Left kidney (tissue), 2 donors: ENCODE results near the gene HNRNPUL1. TPM values are rescaled to one million over a fixed set of nuclear protein-coding genes. Genes with fewer than 3 reads are reported as not detected.
"Not testable (repeated sequence)": the region's sequence is repeated elsewhere in the genome, so short reads cannot be mapped to it uniquely, and the experiment has no call there.

Experiments used
- DNase-seq: peaks from one replicate; pipeline ENCODE4 v3.0.0-alpha.2; 2013
- polyA plus RNA-seq: library from polyadenylated mRNA; unstranded; fragments of 120-200 nt; gene quantifications from one replicate; pipeline ENCODE4 v1.2.1, GENCODE V29; 2013; ENCODE audit not compliant: insufficient read length

HNRNPUL1 gene
- polyA plus RNA-seq, 1 donor: 214 TPM

DNA sequence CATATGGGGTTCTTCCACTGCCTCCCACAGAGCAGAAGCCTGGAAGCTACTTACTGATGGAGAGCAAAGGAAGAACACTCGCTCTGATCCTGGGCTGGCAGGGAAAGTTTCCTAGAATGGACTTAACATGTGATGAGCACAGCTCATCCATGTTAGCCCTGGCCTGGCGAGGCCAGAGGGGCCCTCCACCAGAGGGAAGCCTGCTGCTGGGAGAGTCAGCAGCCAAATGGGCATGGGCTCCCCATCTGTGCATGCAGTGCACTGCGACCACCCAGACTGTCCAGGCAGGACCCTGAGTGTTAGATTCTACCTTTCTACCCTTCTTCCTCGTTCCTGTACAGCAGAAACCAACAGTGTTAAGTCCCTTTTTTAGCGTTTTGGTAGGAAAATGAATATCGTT, 8.9 kb downstream of the HNRNPUL1 start:
- DNase-seq: no peak

DNA sequence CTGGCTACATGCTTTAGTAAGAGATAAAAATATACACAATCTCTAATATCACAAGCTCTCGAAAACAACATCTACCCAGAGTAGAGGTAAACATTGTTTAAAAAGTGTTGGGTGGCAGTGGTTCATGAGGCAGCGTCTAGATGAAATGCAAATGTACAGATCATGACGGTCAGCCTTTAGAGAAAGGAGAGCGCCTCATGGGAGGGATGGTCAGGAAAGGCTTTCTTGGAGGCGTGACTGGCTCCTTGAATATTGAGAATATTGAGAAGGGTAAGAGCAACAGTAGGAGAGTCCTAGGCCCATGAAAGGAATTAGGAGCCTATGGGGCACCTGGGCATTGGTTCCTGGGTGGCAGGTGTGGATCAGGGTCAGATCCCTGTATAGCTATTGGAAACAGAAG, 10.6 kb downstream of the HNRNPUL1 start:
- DNase-seq: no peak

DNA sequence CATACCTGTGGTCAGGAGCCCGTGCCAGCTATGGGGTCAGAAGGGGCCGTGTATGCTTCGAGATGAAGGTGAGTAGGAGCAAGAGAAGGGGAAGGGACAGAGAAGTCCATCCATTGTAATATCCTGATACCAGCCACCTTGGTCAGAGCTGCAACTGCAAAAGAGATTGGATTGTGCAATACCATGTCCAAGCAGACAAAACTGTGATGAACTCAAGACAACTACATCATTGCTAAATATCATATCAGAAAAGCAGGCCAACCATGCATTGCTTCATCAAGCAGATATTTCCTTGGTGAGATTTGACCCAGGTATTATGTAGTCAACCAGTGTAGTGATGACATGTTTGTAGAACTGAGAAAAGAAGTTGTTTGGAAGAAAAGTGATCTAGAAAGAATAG, 12.1 kb downstream of the HNRNPUL1 start:
- DNase-seq: no peak

DNA sequence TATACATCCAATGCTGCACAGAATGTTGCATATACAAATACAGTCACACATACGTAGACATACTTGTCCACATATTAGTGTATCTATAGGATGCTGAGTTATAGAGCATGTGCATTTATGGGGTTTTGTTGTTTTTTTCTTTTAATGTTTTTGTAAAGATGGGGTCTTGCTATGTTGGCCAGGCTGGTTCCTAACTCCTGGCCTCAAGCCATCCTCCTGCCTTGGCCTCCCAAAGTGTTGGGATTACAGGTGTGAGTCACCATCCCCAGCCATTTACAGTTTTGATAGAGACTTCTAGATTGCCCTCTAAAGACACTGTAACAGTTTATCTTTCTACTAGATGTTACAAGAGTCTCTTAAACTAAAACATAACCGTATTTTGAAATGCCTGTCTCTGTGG, 14.3 kb downstream of the HNRNPUL1 start:
- no peak for DNase-seq

DNA sequence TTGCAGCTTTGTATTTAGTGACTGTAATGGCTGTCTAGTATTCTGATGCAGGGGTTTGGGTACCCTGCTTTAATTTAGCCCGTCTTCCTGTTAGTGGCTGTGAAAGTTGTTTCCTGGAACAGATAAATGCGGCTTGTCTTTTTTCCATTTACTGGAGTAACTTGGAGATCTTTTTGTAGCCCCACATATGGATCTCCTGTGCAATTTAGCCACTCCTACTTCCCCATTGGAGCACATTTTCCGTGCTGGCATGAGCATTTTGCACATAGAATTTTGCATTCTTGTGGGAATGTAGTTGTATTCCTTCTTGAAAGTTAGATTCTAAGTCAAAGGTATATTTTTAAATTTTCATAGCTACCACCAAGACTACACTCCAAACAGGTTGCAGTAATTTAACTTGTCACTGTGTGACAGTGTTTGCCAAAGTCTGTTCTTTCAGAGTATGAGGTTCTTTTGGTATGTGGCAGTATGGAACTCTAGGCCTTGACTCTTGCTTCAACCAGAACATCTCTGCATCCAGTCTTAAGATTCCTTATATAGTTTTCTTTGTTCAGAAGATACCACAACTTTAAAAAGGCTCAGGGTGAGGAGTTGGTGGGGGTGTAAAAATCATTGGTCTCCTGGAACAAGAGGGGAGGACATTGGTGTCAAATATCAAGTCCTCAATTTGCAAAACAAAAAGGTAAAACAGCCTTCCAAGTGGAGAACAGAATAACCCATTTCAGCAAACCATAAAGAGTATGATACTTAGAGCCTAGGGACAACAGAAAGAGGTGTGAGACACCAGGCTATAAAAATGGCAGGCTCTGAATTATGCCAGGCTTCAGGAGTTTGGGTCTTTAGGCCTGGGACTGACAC, 24.7 kb downstream of the HNRNPUL1 start:
- no peak for DNase-seq

DNA sequence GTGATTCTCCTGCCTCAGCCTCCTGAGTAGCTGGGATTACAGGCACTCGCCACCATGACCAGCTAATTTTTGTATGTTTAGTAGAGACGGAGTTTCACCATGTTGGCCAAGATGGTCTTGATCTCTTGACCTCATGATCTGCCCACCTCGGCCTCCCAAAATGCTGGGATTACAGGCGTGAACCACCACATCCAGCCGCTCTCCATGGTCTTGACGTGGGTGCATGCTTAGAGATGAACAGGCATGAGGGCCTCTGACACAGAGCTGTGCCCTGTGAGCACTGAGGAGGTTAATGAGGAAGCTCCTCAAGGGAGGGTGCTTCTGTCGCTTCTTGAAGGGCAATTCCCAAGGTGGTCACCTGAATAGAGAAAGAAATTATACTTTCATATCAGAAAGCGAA, 25.6 kb downstream of the HNRNPUL1 start:
- DNase-seq: not testable (repeated sequence)

DNA sequence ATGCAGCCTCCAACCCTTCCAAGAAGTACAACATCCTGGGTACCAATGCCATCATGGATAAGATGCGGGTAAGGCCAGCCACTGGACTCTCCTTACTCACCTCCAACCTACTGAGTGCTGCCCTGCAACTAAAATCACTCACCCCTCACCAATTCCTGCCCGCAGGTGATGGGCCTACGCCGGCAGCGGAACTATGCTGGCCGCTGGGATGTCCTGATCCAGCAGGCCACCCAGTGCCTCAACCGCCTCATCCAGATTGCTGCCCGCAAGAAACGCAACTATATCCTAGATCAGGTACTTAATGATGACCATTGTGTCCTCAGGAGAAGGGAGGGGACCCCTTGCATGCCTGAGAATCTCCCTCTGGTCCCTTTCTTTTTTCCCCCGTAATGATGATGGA, 30.2 kb downstream of the HNRNPUL1 start:
- no peak for DNase-seq

DNA sequence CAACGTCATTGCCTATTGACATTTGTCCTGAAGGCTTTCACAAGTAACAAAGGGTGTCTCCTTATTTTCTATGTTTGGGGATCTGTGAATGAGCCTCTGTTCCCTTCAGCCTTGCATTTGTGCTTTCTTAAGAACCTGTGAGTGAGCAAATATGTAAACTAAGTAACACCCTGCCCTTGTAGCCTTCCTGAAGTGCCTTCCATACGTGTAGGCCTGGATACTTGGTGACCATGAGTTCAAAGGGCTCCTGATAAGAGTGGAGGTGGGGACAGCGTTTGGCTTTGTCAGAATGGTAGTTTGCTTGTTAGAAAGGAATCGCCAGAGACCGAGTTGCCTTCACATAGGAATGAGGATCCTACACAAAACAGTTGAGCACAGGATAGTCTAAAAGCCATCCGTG, 31.3 kb downstream of the HNRNPUL1 start:
- no peak for DNase-seq

DNA sequence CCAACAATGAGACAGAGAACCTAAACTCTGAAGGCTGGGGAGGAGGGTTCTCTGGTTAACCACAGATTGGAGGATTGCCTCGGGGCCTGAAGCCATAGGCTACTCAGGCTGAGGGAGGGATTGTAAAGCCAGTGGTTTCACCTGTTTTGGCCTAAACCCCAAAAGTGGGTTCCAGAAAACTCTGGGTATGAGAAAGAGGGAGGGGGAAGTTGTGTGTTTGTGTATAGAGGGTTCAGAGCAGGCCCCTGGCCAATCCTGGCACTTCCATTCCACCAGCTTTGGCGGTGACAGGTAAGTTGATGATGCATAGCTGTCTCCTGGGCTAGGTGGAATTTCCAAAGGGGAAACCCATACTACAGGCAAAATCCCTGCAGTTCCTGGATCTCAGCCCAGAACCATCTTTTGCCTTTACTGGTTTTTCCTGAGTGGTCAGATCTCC, 32.3 kb downstream of the HNRNPUL1 start:
- DNase-seq: no peak

DNA sequence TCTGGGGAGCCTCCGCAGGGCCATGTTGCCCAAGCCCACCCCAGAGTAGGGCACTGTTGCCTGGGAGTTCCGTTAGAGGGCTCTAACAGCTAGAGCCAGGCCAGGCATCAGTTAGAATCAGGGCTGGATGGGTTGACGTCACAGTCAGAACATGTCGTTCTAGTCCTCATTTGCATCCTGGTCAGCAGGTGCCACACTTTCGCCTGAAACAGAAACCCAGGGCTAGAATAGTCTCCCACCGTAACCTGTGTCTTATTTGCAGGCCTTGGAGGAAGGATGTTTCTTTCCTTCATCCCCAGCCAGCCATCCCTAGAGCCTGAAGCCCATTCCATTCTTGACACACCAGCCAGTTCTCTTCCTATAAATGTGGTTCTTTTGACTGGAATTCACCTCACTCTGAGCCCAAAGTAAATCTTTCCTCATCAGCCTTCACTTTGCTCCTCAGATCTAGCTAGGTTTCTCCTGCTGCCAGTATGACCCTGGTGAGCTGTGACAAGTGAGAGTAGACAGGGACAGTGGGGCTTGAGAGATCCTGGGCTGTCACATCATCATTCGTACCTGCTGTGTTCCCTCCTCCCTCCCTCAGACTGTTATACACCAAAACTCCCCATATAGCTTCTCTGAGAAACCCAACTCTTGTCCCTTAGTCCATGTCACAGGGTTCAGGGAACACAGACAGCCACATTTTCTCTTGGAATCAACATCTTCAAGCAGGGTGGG, 33.6 kb downstream of the HNRNPUL1 start:
- DNase-seq: no peak

DNA sequence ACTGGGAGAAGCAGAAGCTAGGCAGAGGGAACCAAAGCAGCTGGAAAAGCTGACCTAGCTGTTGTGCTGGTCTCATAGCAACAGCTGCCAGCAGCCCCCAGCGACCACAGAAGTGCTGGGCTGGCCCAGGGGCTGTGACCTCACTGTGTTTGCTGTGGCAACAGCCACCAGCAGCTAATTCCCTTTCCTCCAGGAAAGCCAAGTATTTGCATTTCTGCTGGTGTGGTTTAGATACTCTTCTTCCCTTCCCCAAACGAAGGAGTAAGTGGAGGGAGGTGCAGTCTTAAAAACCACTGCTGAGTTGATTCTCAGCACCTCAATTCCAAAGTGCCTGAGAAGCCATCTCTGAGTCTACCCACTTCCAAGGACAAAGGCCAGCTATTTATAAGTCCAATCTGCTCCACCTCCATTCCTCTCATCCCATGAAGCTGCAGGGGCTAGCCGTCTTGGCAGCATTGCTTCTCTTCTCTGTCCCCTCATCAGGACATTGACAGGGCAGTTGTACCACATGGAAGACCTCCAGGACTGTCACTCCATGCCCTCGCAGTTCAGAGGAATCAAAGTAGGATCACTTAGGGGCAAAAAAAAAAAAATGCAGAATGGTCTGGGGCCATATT, 34.3 kb downstream of the HNRNPUL1 start:
- no peak for DNase-seq

DNA sequence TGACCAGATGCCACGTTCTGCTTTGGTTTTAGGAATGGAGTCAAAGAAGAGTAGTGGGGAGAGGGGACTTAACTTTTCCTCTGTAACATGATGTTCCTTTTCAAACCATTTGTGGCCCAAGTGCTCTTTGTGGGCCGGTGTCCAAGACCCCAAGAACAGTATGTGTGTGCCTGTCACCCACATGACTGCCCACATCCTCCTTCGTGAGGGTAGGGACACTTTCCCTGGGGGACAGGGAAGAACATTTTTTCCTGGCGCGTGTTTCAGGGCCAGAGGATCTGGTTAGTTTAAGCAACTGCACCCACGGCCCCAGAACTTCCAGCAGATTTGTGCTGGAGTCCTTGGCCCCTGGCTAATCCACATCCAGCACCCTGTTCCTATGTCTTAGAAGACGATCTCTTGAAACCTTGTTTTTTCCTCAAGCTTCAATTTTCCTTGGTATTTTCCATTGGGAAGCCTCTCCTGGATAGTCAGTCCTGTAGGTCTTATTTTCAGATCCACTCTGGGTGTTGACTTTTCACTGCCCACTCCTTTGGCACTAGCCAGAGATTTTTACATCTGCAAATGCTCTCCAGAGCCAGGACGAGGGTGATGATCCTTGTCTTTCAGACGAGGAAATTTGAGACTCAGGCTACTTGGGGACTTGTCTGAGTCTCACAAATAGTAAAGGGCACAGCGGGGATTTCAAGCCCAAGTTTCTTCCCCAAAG, 35.0 kb downstream of the HNRNPUL1 start:
- DNase-seq: no peak

DNA sequence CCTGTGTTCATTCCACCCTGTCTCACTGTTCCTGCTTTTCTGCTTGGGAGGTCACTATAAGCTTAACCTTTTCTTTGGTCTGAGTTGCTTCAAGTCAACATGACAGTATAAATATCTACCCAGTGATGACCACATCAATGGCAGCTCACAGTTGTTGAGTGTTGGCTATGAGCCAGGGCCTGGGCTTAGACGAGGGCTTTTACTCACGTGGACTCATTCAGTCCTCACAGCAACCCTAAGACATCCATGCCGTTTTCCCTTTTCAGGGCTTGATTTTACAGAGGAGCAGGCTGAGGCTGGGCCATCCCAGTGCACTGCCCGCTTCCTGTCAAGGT, 35.5 kb downstream of the HNRNPUL1 start:
- DNase-seq: no peak

DNA sequence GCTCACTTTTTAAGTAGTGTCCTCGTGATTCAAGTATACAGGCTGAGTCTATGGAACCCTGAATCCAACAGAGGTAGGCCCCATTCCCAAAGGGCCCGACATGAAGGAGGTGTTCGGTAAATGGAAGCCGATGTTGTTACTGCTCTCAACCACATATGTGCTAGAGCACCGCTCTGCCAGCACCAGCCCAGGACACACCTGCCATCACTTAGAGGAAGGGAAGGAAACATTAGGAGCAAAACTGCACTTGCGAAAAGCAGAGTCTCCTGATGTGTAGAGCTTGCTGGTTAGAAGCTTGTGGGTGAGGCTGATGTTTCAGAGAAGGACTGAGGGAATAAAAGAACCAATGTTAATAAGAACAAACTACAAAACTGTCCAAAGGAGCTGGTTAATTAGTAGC, 36.4 kb downstream of the HNRNPUL1 start:
- no peak for DNase-seq

DNA sequence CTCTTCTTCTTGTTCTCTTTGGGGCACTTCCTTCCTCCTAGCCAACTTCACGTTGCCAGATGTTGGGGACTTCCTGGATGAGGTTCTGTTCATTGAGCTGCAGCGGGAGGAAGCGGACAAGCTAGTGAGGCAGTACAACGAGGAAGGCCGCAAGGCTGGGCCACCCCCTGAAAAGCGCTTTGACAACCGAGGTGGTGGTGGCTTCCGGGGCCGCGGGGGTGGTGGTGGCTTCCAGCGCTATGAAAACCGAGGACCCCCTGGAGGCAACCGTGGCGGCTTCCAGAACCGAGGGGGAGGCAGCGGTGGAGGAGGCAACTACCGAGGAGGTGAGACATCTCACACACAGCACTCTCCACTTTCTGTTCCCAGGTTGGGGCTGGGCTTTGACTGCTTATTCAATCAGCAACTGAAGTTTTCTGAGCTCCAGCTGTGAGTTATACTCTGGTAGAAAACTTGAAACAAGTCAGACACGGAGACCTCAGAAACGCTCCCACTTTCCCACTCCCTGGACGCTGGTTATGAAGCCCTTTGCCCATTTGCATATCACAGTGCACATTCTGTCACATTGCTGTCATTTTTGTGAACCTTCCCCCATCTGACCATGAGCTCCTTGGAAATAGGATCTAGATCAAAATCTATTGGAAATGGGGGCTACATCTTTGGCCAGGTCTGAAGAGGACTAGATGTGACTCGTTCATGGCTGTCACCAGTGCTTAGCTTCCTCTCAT, 38.6 kb downstream of the HNRNPUL1 start:
- no peak for DNase-seq

DNA sequence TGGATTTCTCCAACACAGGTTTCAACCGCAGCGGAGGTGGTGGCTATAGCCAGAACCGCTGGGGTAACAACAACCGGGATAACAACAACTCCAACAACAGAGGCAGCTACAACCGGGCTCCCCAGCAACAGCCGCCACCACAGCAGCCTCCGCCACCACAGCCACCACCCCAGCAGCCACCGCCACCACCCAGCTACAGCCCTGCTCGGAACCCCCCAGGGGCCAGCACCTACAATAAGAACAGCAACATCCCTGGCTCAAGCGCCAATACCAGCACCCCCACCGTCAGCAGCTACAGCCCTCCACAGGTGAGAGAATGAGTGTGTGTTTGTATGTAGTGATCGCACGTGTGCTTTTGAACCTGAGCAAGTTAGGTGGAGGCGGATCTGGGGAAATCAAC, 39.8 kb downstream of the HNRNPUL1 start:
- no peak for DNase-seq

DNA sequence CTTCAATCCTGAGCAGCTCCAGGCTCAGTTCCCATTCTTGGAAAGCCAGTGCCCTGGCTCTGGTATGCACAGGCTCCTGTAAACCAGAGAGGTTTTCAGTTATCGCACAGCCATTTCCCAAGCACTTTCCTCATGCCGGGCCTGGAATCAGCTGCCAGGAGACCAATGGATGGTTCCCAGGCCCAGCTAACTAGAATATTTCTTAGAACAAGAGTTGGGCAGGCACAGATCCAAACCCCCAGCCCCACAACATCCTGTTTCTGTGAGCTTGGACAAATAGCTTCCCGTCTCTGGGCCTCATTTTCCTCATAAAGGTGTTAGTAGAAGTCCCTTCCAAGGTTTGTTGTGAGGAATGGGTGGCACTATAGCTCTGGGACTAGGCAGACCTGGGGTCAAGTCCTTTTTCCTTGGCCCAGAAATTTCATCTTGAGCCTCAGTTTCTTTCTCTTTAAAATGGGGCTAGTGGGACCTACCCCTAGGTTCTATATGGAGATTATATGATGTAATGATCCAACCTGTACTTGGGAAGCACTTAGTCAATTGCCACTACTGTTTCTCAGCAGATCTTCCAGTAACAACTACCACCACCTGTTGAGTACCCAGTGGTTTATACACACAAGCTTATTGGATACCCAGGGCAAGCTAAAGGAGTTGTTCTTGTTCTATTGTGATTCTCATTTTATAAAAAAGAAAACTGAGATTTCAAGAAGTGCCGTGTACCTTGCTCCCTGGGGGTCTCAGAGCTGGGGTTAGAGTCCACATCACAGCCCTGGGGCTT, 40.7 kb downstream of the HNRNPUL1 start:
- DNase-seq: no peak

DNA sequence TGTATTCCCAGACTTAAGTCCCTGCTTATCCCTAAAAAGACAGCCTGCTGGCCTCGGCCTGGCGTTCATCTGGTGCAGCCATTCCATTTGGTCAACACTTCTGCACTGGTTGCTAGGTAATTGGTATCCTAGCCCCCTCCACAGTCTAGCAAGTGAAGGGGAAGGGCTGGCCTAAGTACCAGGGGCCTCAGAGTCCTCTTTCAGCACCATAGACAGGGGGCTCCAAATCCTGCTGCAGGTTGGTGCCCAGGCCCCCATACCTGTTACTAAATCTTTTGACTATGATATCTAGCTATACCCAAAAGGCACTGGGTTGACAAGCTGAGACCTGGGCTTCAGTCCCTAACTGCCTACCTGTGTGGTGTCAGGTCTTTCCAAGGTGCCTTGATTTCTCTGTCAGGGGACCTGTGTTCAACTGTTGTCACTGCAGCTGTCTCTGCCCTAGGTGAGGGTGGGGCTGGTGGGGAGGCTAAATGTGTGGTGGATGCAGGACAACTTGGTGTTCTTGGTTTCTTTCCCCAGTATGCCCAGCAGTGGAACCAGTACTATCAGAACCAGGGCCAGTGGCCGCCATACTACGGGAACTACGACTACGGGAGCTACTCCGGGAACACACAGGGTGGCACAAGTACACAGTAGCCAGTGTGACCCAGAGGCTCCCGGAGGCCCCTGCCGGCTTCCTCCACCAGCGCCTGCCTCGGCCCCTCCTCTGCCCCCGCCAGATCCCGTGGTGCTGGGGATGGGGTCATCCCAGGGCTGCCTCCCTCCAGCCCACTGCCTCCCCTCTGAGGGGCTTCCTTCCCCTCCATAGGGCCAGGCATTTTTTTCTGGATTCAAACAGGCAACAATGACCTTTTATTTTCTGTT, 42.0 kb downstream of the HNRNPUL1 start:
- DNase-seq: no peak

DNA sequence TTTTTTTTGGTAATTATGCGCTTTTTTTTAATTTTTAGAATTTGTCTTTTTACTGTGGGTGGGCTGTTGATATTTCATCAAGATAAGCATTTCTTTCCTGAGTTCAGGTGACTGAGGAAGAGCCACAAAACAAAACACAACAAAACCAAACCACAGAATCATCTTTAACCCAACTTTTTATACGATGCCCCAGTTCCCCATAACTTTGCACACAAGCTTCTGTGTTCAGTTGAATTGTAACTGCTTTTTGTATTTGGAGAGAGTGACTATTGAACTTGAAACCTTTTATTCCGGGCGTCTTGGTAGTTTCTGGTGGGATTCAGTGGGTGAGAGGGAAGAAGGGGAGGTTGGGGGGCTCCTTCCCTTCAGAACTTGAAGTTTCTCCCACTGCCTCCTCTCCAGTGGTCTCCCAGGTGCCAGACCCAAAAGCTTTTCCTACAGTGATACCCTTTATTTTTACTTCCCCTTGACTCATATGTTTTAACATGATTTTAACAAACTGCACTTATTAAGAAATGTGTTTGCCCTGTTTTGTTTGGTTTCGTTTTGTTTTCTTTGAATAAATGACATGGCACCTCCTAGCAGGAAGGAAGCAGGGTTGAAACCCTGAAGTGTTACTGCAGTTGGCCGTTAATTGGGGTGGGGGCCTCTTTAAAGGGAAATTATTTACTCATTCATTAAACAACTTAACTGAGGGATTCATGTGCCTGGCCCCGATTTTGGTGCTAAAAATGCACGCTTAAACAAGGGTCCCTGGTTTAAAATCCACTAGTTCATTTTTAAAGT, 43.1 kb downstream of the HNRNPUL1 start:
- no peak for DNase-seq
